ENCODE data around the gene SDR9C7. TPM values are rescaled to one million over a fixed set of nuclear protein-coding genes. Genes with fewer than 3 reads are reported as not detected.
"Not testable (repeated sequence)": the region's sequence is repeated elsewhere in the genome, so short reads cannot be mapped to it uniquely, and the experiment has no call there.

The SDR9C7 gene
- total RNA-seq, 4 donors from 2014 or later = not detected

DNA sequence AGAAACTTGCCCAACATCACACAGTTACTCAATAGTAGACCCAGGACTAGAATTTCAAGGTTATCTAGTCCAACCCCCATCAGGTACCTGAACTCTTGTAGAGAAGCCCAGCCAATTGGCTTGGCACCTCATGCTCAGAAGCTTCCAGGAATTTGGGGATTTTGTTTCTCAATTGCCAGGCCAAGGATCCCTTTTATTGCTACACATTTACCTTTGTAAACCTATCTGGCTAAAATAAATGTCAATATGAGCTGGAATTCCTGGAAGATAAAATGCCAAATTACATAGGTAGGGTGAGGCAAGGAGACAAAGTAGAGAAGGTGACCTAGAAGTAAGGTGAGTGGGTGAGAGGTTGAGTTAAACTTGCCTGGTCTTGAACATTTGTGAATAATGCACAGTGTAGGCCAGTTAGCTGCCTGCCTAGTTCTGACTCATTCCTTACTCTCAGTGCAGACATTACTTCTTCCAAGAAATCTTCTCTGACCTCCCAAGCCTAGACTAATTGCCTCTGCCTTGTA is 36.3 kb downstream of the SDR9C7 start:
- DNase-seq = no peak
- Histone ChIP-seq H3K27me3 (no peaks in the 10 kb centered on the region), H3K27ac (no peak overlapping the region), H3K9me3 (peaks cover 0 to 25% (median 11%) of the 10 kb centered on the region in 4 donors), H3K4me1 (no peaks in the 10 kb centered on the region), H3K36me3 (no peaks in the 10 kb centered on the region), H3K4me3 (no peak overlapping the region)
- TF ChIP-seq, protein P1, sequence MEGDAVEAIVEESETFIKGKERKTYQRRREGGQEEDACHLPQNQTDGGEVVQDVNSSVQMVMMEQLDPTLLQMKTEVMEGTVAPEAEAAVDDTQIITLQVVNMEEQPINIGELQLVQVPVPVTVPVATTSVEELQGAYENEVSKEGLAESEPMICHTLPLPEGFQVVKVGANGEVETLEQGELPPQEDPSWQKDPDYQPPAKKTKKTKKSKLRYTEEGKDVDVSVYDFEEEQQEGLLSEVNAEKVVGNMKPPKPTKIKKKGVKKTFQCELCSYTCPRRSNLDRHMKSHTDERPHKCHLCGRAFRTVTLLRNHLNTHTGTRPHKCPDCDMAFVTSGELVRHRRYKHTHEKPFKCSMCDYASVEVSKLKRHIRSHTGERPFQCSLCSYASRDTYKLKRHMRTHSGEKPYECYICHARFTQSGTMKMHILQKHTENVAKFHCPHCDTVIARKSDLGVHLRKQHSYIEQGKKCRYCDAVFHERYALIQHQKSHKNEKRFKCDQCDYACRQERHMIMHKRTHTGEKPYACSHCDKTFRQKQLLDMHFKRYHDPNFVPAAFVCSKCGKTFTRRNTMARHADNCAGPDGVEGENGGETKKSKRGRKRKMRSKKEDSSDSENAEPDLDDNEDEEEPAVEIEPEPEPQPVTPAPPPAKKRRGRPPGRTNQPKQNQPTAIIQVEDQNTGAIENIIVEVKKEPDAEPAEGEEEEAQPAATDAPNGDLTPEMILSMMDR (IDR thresholded peaks at IDR 0.05) = no peak
- TF ChIP-seq POLR2A (IDR thresholded peaks at IDR 0.05) = no peak

DNA sequence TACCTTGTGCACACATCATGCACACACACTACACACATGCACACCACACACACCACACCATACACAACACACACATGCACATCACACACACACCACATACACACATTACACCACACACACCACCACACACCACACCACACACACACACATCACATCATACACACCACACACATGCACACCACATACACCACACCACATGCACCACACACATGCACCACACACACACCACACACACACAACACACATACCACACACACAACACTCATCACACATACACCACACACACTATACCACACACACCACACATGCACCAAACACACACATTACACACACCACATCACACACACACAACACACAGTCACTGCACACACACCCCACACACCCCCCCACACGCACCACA is 38.1 kb downstream of the SDR9C7 start:
- no peaks in the 10 kb centered on the region for H3K27me3 ChIP-seq

GRCh38 chr12:56894698-56895368 is 39.4 kb downstream of the SDR9C7 start:
- Histone ChIP-seq H3K27ac (no peak overlapping the region), H3K36me3 (no peaks in the 10 kb centered on the region), H3K4me1 (no peaks in the 10 kb centered on the region), H3K4me3 (no peak overlapping the region), H3K27me3 (no peaks in the 10 kb centered on the region), H3K9me3 (peaks cover 0 to 1% (median 0%) of the 10 kb centered on the region in 4 donors)
- no peak for TF ChIP-seq POLR2A (IDR thresholded peaks at IDR 0.05)
- TF ChIP-seq, protein P1 (IDR thresholded peaks at IDR 0.05) = no peak
- DNase-seq = no peak

More for the DNA sequence above, 38.1 kb downstream of the SDR9C7 start:
- Histone ChIP-seq H3K36me3 (no peaks in the 10 kb centered on the region), H3K4me1 (no peaks in the 10 kb centered on the region), H3K4me3 (no peak overlapping the region), H3K9me3 (peaks cover 0 to 14% (median 4%) of the 10 kb centered on the region in 4 donors), H3K27ac (no peak overlapping the region)
- no peak for DNase-seq
- TF ChIP-seq, protein P1 (IDR thresholded peaks at IDR 0.05) = no peak
- TF ChIP-seq POLR2A (IDR thresholded peaks at IDR 0.05) = no peak

DNA sequence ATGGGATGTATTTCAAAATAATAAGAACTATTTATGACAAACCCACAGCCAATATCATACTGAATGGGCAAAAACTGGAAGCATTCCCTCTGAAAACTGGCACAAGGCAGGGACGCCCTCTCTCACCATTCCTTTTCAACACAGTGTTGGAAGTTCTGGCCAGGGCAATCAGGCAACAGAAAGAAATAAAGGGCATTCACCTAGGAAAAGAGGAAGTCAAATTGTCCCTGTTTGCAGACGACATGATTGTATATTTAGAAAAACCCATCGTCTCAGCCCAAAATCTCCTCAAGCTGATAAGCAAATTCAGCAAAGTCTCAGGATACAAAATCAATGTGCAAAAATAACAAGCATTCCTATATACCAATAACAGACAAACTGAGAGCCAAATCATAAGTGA is 42.3 kb downstream of the SDR9C7 start:
- H3K27me3 ChIP-seq, H3K27ac ChIP-seq, H3K9me3 ChIP-seq, H3K4me1 ChIP-seq, DNase-seq, H3K4me3 ChIP-seq, H3K36me3 ChIP-seq: not testable (repeated sequence)

GRCh38 chr12:56886319-56886718 is 47.9 kb downstream of the SDR9C7 start:
- Histone ChIP-seq H3K27me3 (no peaks in the 10 kb centered on the region), H3K27ac (no peak overlapping the region), H3K36me3 (no peaks in the 10 kb centered on the region), H3K4me1 (no peaks in the 10 kb centered on the region), H3K4me3 (no peak overlapping the region), H3K9me3 (peaks cover 0 to 11% (median 1%) of the 10 kb centered on the region in 4 donors)
- no peak for TF ChIP-seq POLR2A (IDR thresholded peaks at IDR 0.05)
- TF ChIP-seq, protein P1 (IDR thresholded peaks at IDR 0.05) = no peak
- no peak for DNase-seq

GRCh38 chr12:56885316-56885715 is 48.9 kb downstream of the SDR9C7 start:
- Histone ChIP-seq H3K27ac (no peak overlapping the region), H3K4me1 (no peaks in the 10 kb centered on the region), H3K4me3 (no peak overlapping the region), H3K36me3 (no peaks in the 10 kb centered on the region), H3K9me3 (peaks cover 0 to 11% (median 1%) of the 10 kb centered on the region in 4 donors), H3K27me3 (no peaks in the 10 kb centered on the region)
- DNase-seq = no peak
- TF ChIP-seq, protein P1 (IDR thresholded peaks at IDR 0.05) = no peak
- TF ChIP-seq POLR2A (IDR thresholded peaks at IDR 0.05) = no peak

Data from Peyer's patch (tissue), 4 donors.